ENCODE results near the gene LTF. TPM values are rescaled to one million over a fixed set of nuclear protein-coding genes. Genes with fewer than 3 reads are reported as not detected.
A peak's percentile ranks its signal among the peaks of the same experiment; 100 is the strongest.

Gene LTF
- total and polyA plus RNA-seq, 9 of the 15 experiments (the other 6 are each of a cell fraction or from before 2014, with no cell fraction given) = 0.07 TPM; not detected in 8

GRCh38 chr3:46393554-46394434 is 70.9 kb downstream of the LTF start (continued):
- TF ChIP-seq JUN (IDR thresholded peaks at IDR 0.05; ENCODE audit: borderline replicate concordance, low read depth, low read length) (0 out of 2 replicates have a peak, but pooled peaks have one; percentile 31), JUN (CRISPR knock-in tag; IDR thresholded peaks at IDR 0.05; ENCODE audit: borderline replicate concordance) (no peak), RBM22 (IDR thresholded peaks at IDR 0.05; ENCODE audit: low read depth, low read length, poor library complexity, severe bottlenecking) (no peak), ZNF644 (tag; IDR thresholded peaks at IDR 0.05; ENCODE audit: low read depth) (no peak), CBX3 (IDR thresholded peaks at IDR 0.05; ENCODE audit: borderline replicate concordance in 1 of 2, low read length in 2 of 2) (no peak), MEF2D (tag; conservative IDR thresholded peaks at IDR 0.05; ENCODE audit: low read depth) (no peak), NR1H2 (CRISPR knock-in tag; IDR thresholded peaks at IDR 0.05) (no peak), THAP12 (CRISPR knock-in tag; IDR thresholded peaks at IDR 0.05) (no peak), PCBP2 (IDR thresholded peaks at IDR 0.05; ENCODE audit: low read depth, low read length, poor library complexity, severe bottlenecking) (no peak), CEBPZ (IDR thresholded peaks at IDR 0.05; ENCODE audit: borderline replicate concordance, low read depth, low read length) (no peak), CCNT2 (IDR thresholded peaks at IDR 0.05; ENCODE audit: borderline replicate concordance, extremely low read depth, insufficient read length, low read depth, low read length) (no peak), ZNF639 (CRISPR knock-in tag; conservative IDR thresholded peaks at IDR 0.05 in 1 of 2, IDR thresholded peaks at IDR 0.05 in 1 of 2) (no peak), GATAD2B (IDR thresholded peaks at IDR 0.05; ENCODE audit: borderline replicate concordance) (no peak), FOSL1 (tag; conservative IDR thresholded peaks at IDR 0.05) (0 out of 2 replicates have a peak, but pooled peaks have one; percentile 13)

All from K562 (cell line).